BJ (cell line): ENCODE measurements around the gene COP1. TPM values are rescaled to one million over a fixed set of nuclear protein-coding genes. Genes with fewer than 3 reads are reported as not detected.

Experiments
- CTCF ChIA-PET: fragments of 350-600 bp; formaldehyde crosslinking; extraction: SDS; loops from one replicate; lab custom pipeline; 2021; ENCODE audit warnings: antibody characterized with exemption, inconsistent platforms; lab: Yijun Ruan, JAX
- POLR2A ChIA-PET: fragments of 300-600 bp; sonication (Branson Sonifier 250); formaldehyde crosslinking; extraction: SDS; loops from one replicate; lab custom pipeline; 2021; ENCODE audit warnings: antibody characterized with exemption; lab: Charles Lee
- DNase-seq: peaks from one replicate; pipeline ENCODE4 v3.0.0-alpha.2; 2011; ENCODE audit warnings: low read depth
- H3K27me3 ChIP-seq: 2 replicates; pipeline ENCODE4 v1.6.0; 2011; ENCODE audit warnings: low read length; ENCODE audit not compliant: control insufficient read depth, insufficient read depth
- H3K36me3 ChIP-seq: 2 replicates; pipeline ENCODE4 v1.5.1; 2011; ENCODE audit warnings: low read length; ENCODE audit not compliant: control insufficient read depth, insufficient read depth
- H3K4me3 ChIP-seq: 2 replicates; pipeline ENCODE4 v1.5.1; 2011; ENCODE audit warnings: low read depth, mild to moderate bottlenecking, control low read depth, low read length
- CTCF ChIP-seq: IDR thresholded peaks from 2 replicates; pipeline ENCODE4 v1.5.1; 2011; ENCODE audit warnings: low read depth, mild to moderate bottlenecking, control low read depth, inconsistent platforms, low read length, moderate library complexity; ENCODE audit not compliant: insufficient read depth
- polyA plus RNA-seq: library from polyadenylated mRNA; depleted of rRNA; stranded (reverse); fragments of >200 nt; gene quantifications from 2 replicates; pipeline ENCODE4 v1.2.3, GENCODE V29; 2011

COP1 gene
- polyA plus RNA-seq, 1 experiment, result 14.8 TPM

GRCh38 chr1:176193023-176193422, 14.1 kb downstream of the COP1 start:
- H3K4me3 ChIP-seq, result no peak overlapping the region
- no peak for TF ChIP-seq CTCF
- no peak for DNase-seq
- ChIA-PET POLR2A (no interaction called here), CTCF (no interaction called here)
- H3K36me3 ChIP-seq, result no peaks in the 10 kb centered on the region
- H3K27me3 ChIP-seq, result no peaks in the 10 kb centered on the region

- TF ChIP-seq CTCF, result no peak
- Histone ChIP-seq H3K27me3 (no peaks in the 10 kb centered on the region), H3K36me3 (no peaks in the 10 kb centered on the region), H3K4me3 (no peak overlapping the region)
- no peak for DNase-seq
- CTCF ChIA-PET, result no interaction called here
- POLR2A ChIA-PET, result no interaction called here
These were observed 18.5 kb downstream of the COP1 start for GRCh38 chr1:176188604-176189003.

- TF ChIP-seq CTCF, result no peak
- Histone ChIP-seq H3K36me3 (no peaks in the 10 kb centered on the region; the same call in 1 of the 2 replicates), H3K4me3 (no peak overlapping the region), H3K27me3 (no peaks in the 10 kb centered on the region)
- no peak for DNase-seq
- POLR2A ChIA-PET, result no interaction called here
- CTCF ChIA-PET, result no interaction called here
These were observed 20.1 kb downstream of the COP1 start for GRCh38 chr1:176187001-176187400.

- Histone ChIP-seq H3K36me3 (no peaks in the 10 kb centered on the region; the same call in 1 of the 2 replicates), H3K27me3 (no peaks in the 10 kb centered on the region), H3K4me3 (no peak overlapping the region)
- CTCF ChIA-PET, result interaction anchor here (0.6 kb wide), 1 partner anchor 122 kb away, joined by 3 read pairs; no protein-coding TSS in a partner anchor
- POLR2A ChIA-PET, result no interaction called here
- TF ChIP-seq CTCF, result no peak
- no peak for DNase-seq
These were observed 23.5 kb downstream of the COP1 start for GRCh38 chr1:176183618-176184017.

- Histone ChIP-seq H3K36me3 (peaks cover 1% of the 10 kb centered on the region; the same call in 1 of the 2 replicates), H3K27me3 (no peaks in the 10 kb centered on the region), H3K4me3 (no peak overlapping the region)
- DNase-seq, result no peak
- POLR2A ChIA-PET, result no interaction called here
- CTCF ChIA-PET, result no interaction called here
- TF ChIP-seq CTCF, result no peak
These were observed 28.8 kb downstream of the COP1 start for GRCh38 chr1:176178316-176178715.
